ENCODE data around the gene TYSND1.
"Not testable (repeated sequence)": the region's sequence is repeated elsewhere in the genome, so short reads cannot be mapped to it uniquely, and the experiment has no call there.

Gene TYSND1

GRCh38 chr10:70146489-70147258 lies at the start of gene TYSND1:
TSS of gene TYSND1 (minus strand) at chr10:70146700. CDS start at chr10:70146586, 114 bp downstream.
- DNase-seq, result peak; percentile 67

DNA sequence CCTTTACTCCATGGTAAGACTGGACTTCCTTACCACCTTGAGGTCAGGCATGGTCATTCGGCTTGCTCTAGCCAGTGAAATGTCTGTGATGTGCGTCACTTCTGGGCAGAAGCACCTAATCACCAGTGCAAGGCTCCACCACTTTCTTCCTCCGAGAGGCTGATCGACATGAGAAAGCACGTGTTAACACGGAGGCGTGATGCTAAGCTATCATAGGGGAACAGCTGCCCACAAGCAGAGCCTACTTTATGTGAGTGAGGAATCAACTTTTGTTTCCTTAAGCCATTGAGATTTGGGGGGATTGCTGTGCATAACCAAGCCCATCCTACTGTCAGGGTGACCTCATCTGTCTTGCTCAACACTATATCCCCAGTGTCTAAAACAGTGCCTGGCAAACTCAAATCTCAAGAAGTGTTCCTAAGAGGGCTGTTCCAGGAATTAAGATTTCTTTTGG lies 46.9 kb upstream of the TYSND1 start:
- DNase-seq, result no peak

DNA sequence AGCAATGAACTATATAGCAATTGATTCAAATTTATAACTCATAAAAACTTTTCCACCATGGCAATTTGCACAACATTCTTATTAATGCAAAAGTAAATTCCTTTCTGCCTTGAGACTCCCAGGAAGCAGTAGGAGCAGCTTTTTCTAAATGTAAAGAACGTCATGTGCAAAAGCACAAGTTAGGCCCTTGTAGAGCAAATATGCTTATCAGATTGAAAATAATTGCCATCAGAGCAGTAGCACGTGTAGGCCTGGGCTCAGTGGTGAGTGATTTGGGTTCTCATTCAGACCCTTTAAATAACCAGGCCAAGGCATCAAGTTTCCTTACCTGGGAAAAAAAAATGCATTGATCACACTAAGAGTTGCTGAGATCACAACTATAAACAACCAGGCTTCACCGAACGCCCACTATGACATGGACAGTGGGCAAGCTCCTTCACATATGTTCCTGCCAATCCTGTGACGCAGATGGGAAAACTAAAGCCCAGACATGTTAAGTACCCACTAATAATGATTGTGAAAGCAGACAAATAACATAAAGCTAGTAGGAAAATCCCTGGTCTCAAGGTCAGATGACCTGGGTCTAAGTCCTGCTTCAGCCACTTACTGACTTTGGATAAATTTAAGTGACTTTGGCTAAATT lies 45.9 kb upstream of the TYSND1 start:
- DNase-seq, result no peak

- no peak for DNase-seq
Measured at GRCh38 chr10:70191972-70192305, 45.4 kb upstream of the TYSND1 start.

- DNase-seq, result no peak
Measured at GRCh38 chr10:70191161-70191971, 44.9 kb upstream of the TYSND1 start.

- no peak for DNase-seq
Measured at GRCh38 chr10:70190581-70190980, 44.1 kb upstream of the TYSND1 start.

- DNase-seq, result no peak
Measured at GRCh38 chr10:70190102-70190501, 43.6 kb upstream of the TYSND1 start.

- DNase-seq, result no peak
Measured at GRCh38 chr10:70188768-70189167, 42.3 kb upstream of the TYSND1 start.

DNA sequence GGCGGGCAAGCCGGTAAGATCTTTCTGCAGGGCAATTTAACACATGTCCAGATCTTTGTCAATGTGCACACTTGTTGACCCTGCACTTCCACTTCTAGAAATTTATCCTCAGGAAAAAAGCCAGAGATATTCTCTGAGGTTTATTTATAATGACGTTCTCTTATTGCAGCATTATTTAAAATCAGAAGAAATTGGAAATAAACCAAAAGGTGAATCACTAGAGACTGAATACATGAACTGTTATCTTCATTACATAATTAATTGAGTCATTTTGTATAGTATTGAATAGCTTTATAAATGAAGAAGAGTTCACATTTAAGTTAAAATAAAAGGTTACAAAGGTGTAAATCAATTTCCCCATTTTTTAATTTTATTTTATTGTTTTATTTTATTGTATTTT lies 40.1 kb upstream of the TYSND1 start:
- no peak for DNase-seq

GRCh38 chr10:70186090-70186489 lies 39.6 kb upstream of the TYSND1 start:
- DNase-seq, result no peak

DNA sequence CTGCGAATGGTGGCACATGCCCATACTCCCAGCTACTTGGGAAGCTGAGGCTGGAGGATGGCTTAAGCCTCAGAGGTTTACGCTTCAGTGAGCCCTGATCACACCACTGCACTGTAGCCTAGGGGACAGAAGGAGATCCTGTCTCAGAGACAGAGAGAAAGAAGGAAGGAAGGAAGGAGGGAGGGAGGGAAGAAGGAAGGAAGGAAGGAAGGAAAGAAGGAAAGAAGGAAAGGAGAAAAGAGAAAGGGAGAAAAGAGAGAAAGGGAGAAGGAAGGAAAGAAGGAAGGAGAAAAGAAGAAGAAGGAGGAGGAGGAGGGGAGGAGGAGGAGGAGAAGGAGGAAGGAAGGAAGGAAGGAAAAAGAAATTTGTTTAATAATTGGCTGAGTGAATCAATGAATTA lies 36.8 kb upstream of the TYSND1 start:
- no peak for DNase-seq

DNA sequence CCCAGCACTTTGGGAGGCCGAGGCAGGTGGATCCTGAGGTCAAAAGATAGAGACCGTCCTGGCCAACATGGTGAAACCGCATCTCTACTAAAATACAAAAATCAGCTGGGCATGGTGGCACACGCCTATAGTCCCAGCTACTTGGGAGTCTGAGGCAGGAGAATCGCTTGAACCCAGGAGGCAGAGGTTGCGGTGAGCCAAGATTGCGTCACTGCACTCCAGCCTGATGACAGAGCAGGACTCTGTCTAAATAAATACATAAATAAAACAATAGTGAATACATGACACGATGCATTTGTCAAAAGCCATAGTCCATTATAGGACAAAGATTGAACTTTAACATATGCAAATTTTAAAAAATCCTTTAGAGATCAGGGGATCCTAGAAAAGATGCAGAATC lies 32.7 kb upstream of the TYSND1 start:
- not testable (repeated sequence) for DNase-seq

GRCh38 chr10:70178139-70178725 lies 31.7 kb upstream of the TYSND1 start:
- no peak for DNase-seq

DNA sequence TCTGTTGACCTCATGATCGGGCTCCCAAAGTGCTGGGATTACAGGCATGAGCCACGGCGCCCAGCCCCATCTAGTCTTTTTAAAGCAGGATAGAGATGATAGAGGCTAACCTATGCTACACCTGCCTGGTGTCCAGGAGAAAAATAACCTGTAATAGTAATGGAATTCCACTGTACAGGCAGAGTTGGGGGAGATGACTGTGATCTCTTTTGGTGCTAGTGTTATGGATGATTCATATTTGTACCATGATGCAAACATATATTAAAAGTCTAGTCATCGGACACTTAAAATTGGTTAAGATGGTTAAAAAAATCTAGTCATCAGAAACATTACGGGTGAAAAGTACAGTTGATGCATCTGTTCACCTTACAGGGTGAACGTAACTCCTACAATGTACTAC lies 29.9 kb upstream of the TYSND1 start:
- DNase-seq, result no peak

- no peak for DNase-seq
Measured at GRCh38 chr10:70175516-70175915, 29.0 kb upstream of the TYSND1 start.

- no peak for DNase-seq
Measured at GRCh38 chr10:70174058-70174741, 27.7 kb upstream of the TYSND1 start.

DNA sequence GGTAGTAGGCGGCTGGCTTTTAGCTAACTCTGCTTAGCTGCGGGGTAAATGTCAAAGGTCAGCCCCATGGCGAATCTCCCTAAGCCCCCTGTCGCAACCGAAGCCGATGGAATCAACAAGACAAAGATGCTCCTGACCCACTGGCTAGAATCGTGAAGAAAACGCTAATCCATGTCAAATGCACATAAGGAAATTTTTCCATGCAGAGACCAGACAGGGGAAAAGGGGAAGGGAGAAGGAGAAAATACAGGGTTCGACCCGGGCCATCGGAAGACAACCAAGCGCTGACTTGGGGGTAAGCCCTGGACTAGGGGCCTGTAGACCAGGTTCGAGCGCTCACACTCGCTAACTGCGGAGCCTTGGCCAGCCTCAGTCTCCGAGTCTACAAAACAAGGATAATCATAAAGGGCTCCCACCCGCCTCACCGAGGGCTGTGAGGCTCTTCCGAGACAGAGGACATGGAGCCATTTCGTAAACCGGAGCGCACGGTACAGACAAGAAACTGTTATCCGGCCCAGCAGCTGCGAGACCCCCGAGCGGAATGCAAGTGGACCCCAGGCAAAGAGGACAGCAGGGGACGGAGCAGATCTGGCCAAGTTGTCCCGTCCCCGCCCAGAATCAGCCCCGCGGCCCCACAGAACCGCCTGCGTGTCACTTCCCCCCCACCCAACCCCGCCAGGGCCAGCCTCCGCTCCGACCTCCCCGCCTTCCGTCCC lies 23.3 kb upstream of the TYSND1 start:
- no peak for DNase-seq

DNA sequence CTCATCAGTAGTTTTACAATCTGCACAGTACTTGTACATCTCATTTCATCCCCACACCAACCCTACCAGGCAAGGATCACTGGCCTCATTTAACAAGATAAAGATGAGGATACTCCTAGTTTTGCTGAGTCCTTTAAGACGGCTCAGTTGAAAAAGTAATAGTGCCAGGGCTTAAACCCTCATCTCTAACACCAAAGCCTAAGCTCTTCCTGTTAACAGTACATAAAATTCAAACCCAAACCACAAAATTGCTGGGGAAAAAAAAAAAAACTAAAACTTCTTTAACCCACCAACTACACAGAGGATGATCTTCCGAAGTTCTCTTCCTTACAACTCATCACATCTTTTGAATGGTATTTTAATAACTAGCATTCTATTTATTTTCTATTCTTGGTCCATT lies 22.5 kb upstream of the TYSND1 start:
- no peak for DNase-seq

GRCh38 chr10:70167246-70167645 lies 20.7 kb upstream of the TYSND1 start:
- no peak for DNase-seq

GRCh38 chr10:70166394-70166793 lies 19.9 kb upstream of the TYSND1 start:
- no peak for DNase-seq

- DNase-seq, result no peak
Measured at GRCh38 chr10:70164163-70164562, 17.7 kb upstream of the TYSND1 start.

DNA sequence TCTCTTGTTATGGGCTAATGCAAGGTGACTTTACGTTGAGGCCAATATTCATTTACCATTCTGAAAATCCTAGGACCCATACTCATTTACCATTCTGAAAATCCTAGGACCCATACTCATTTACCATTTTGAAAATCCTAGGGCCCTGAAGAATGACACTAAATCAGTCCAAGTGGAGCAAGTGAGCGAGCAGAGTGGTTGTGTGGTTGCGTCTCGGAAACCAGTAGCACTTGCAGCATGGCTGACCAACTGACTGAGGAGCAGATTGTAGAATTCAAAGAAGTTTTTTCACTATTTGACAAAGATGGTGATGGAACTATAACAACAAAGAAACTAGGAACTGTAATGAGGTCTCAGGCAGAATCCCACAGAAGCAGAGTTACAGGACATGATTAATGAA lies 16.9 kb upstream of the TYSND1 start:
- no peak for DNase-seq

Data from NCI-H187 treated with DMSO at 0.1 percent for 48 hours (cell line).